ENCODE measurements around the gene TSNAXIP1. TPM values are rescaled to one million over a fixed set of nuclear protein-coding genes. Genes with fewer than 3 reads are reported as not detected.

Gene TSNAXIP1
- total RNA-seq, 2 experiments from 2014 or later: 0.52 to 0.61 TPM

GRCh38 chr16:67847064-67847861 is 40.6 kb downstream of the TSNAXIP1 start, which contains the start of gene CENPT:
CENPT (minus strand) TSS chr16:67847693; CDS start chr16:67833859, 13,834 bp downstream.
- Mint-ChIP-seq H3K27me3 (no peaks in the 10 kb centered on the region), H3K27ac (peak within 1 kb of the TSS; percentile 95), H3K9me3 (no peaks in the 10 kb centered on the region), H3K4me3 (peak within 1 kb of the TSS; percentile 91), H3K4me1 (ENCODE audit: low read depth) (peaks cover 48% of the 10 kb centered on the region), H3K36me3 (ENCODE audit: low read depth) (peaks cover 30% of the 10 kb centered on the region)
- H3K4me3 ChIP-seq (ENCODE audit: low read length): peak within 1 kb of the TSS; percentile 91
- peaks cover 12% of the 10 kb centered on the region for H3K36me3 ChIP-seq (ENCODE audit: insufficient read depth, low read length)
- intact Hi-C loops (cut with DNase I, micrococcal nuclease): loop anchor here (1.0 to 10.0 kb wide), 5 partner anchors 14 to 622 kb away; partner anchors contain the start of genes C16orf86 (in 1 of the 2), ENKD1 (in 1 of the 2), PSKH1 (in 1 of the 2) and TMEM208 (in 1 of the 2)
- DNase-seq: peak in 1 of 14 experiments; percentile 17
- peak; percentile 44 for ATAC-seq (ENCODE audit: poor library complexity)
- CTCF ChIA-PET: interaction anchor here (4.9 kb wide), 1 partner anchor 31 kb away, joined by 41 read pairs; no protein-coding TSS in a partner anchor
- H3K27me3 ChIP-seq (ENCODE audit: control insufficient read depth in 1 of 2, insufficient read depth in 2 of 2, low read length in 2 of 2): no peaks in the 10 kb centered on the region
- H3K27ac ChIP-seq (ENCODE audit: low read depth in 1 of 2, low read length in 2 of 2): peak within 1 kb of the TSS; percentile 85 to 92
- POLR2A ChIA-PET: interaction anchor here (0.9 to 3.0 kb wide), 8 partner anchors 14 to 238 kb away, joined by 3 to 26 read pairs (median 6); partner anchors contain the start of genes EDC4, NFATC3, PSKH1 and PSMB10
- peaks cover 63% of the 10 kb centered on the region for H3K4me1 ChIP-seq (ENCODE audit: insufficient read depth, low read length)
- H3K9me3 ChIP-seq (ENCODE audit: control insufficient read depth in 1 of 2, insufficient read depth in 1 of 2, low read length in 2 of 2): no peaks in the 10 kb centered on the region
- TF ChIP-seq, protein P1, sequence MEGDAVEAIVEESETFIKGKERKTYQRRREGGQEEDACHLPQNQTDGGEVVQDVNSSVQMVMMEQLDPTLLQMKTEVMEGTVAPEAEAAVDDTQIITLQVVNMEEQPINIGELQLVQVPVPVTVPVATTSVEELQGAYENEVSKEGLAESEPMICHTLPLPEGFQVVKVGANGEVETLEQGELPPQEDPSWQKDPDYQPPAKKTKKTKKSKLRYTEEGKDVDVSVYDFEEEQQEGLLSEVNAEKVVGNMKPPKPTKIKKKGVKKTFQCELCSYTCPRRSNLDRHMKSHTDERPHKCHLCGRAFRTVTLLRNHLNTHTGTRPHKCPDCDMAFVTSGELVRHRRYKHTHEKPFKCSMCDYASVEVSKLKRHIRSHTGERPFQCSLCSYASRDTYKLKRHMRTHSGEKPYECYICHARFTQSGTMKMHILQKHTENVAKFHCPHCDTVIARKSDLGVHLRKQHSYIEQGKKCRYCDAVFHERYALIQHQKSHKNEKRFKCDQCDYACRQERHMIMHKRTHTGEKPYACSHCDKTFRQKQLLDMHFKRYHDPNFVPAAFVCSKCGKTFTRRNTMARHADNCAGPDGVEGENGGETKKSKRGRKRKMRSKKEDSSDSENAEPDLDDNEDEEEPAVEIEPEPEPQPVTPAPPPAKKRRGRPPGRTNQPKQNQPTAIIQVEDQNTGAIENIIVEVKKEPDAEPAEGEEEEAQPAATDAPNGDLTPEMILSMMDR (IDR thresholded peaks at IDR 0.05): no peak

- peak overlapping the region; percentile 67 for H3K27ac Mint-ChIP-seq
- no peaks in the 10 kb centered on the region for H3K9me3 Mint-ChIP-seq
- H3K27me3 Mint-ChIP-seq: no peaks in the 10 kb centered on the region
- H3K27me3 ChIP-seq (ENCODE audit: control insufficient read depth in 1 of 2, insufficient read depth in 2 of 2, low read length in 2 of 2): no peaks in the 10 kb centered on the region
- peaks cover 42% of the 10 kb centered on the region for H3K4me1 Mint-ChIP-seq (ENCODE audit: low read depth)
- peaks cover 55% of the 10 kb centered on the region for H3K4me1 ChIP-seq (ENCODE audit: insufficient read depth, low read length)
- TF ChIP-seq, protein P1 (IDR thresholded peaks at IDR 0.05): no peak
- H3K4me3 Mint-ChIP-seq: peak overlapping the region; percentile 91
- peaks cover 23% of the 10 kb centered on the region for H3K36me3 Mint-ChIP-seq (ENCODE audit: low read depth)
- DNase-seq (no peak), ATAC-seq (ENCODE audit: poor library complexity) (no peak)
- peaks cover 12% of the 10 kb centered on the region for H3K36me3 ChIP-seq (ENCODE audit: insufficient read depth, low read length)
- no peak overlapping the region for H3K27ac ChIP-seq (ENCODE audit: low read depth in 1 of 2, low read length in 2 of 2)
- intact Hi-C loops (cut with DNase I, micrococcal nuclease): loop anchor here in 1 of 2 experiments (5.0 to 10.0 kb wide), 2 partner anchors 181 to 623 kb away; partner anchors contain the start of genes C16orf86, ENKD1 and TMEM208
- H3K4me3 ChIP-seq (ENCODE audit: low read length): peak overlapping the region; percentile 91
- POLR2A ChIA-PET: interaction anchor here (1.2 to 3.0 kb wide), 3 partner anchors 15 to 88 kb away, joined by 3 to 26 read pairs (median 3); partner anchors contain the start of genes PSKH1 and PSMB10
- CTCF ChIA-PET: interaction anchor here (0.8 kb wide), 2 partner anchors 31 to 42 kb away, joined by 3 read pairs; partner anchors contain the start of genes RANBP10 and TSNAXIP1
- no peaks in the 10 kb centered on the region for H3K9me3 ChIP-seq (ENCODE audit: control insufficient read depth in 1 of 2, insufficient read depth in 1 of 2, low read length in 2 of 2)
Observed at GRCh38 chr16:67848118-67848517, 41.4 kb downstream of the TSNAXIP1 start.

DNA sequence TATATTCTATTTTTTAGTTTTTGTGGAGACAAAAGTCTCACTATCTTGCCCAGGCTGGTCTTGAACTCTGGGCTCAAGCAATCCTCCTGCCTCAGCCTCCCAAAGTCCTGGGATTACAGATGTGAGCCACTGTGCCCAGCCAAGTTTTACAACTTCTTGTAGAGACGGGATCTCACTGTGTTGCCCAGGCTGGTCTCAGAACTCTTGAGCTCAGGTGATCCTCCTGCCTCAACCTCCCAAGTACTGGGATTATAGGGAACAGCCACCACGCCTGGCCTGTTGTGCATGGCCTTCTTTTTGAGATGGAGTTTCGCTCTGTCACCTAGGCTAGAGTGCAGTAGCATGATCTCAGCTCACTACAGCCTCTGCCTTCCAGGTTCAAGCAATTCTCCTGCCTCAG is 47.0 kb downstream of the TSNAXIP1 start:
- ATAC-seq (ENCODE audit: poor library complexity) (no peak), DNase-seq (no peak)
- POLR2A ChIA-PET: no interaction called here
- intact Hi-C loops (cut with DNase I, micrococcal nuclease): no loop called here
- Mint-ChIP-seq H3K4me3 (no peak overlapping the region), H3K36me3 (ENCODE audit: low read depth) (peaks cover 8% of the 10 kb centered on the region), H3K27me3 (no peaks in the 10 kb centered on the region), H3K27ac (no peak overlapping the region), H3K4me1 (ENCODE audit: low read depth) (peaks cover 31% of the 10 kb centered on the region), H3K9me3 (no peaks in the 10 kb centered on the region)
- Histone ChIP-seq H3K36me3 (ENCODE audit: insufficient read depth, low read length) (peaks cover 6% of the 10 kb centered on the region), H3K9me3 (ENCODE audit: control insufficient read depth in 1 of 2, insufficient read depth in 1 of 2, low read length in 2 of 2) (no peaks in the 10 kb centered on the region), H3K27me3 (ENCODE audit: control insufficient read depth in 1 of 2, insufficient read depth in 2 of 2, low read length in 2 of 2) (no peaks in the 10 kb centered on the region), H3K4me1 (ENCODE audit: insufficient read depth, low read length) (peaks cover 35% of the 10 kb centered on the region), H3K4me3 (ENCODE audit: low read length) (no peak overlapping the region), H3K27ac (ENCODE audit: low read depth in 1 of 2, low read length in 2 of 2) (no peak overlapping the region)
- TF ChIP-seq, protein P1 (IDR thresholded peaks at IDR 0.05): no peak
- CTCF ChIA-PET: interaction anchor here (1.2 to 1.4 kb wide), 2 partner anchors 30 to 37 kb away, joined by 3 to 4 read pairs; no protein-coding TSS in a partner anchor

All from CD4-positive, alpha-beta T cell (primary cell).